SJCRH30 (cell line): Measurements from ENCODE around the gene ACAA2. TPM values are rescaled to one million over a fixed set of nuclear protein-coding genes. Genes with fewer than 3 reads are reported as not detected.

ENCODE experiments used
- DNase-seq, 2 experiments: peaks; one replicate each; pipeline ENCODE4 v3.0.0-alpha.2; 2015 to 2020
- H3K27ac ChIP-seq: fragments of 250-450 bp; sonication (Bioruptor Pico); 2 replicates; pipeline ENCODE4 v1.5.1; 2020; ENCODE audit warnings: mild to moderate bottlenecking, moderate library complexity
- H3K27me3 ChIP-seq: fragments of 250-450 bp; sonication (Bioruptor Pico); 2 replicates; pipeline ENCODE4 v1.5.1; 2020; ENCODE audit warnings: mild to moderate bottlenecking, moderate library complexity
- H3K36me3 ChIP-seq: fragments of 250-450 bp; sonication (Bioruptor Pico); 2 replicates; pipeline ENCODE4 v1.5.1; 2020; ENCODE audit warnings: mild to moderate bottlenecking, moderate library complexity
- H3K4me1 ChIP-seq: fragments of 250-450 bp; sonication (Bioruptor Pico); 2 replicates; pipeline ENCODE4 v1.5.1; 2020; ENCODE audit warnings: mild to moderate bottlenecking, moderate library complexity
- H3K4me3 ChIP-seq: fragments of 250-450 bp; sonication (Bioruptor Pico); 2 replicates; pipeline ENCODE4 v1.5.1; 2020; ENCODE audit warnings: mild to moderate bottlenecking, moderate library complexity
- H3K9me3 ChIP-seq: fragments of 250-450 bp; sonication (Bioruptor Pico); replicated peaks from 2 replicates; pipeline ENCODE4 v1.5.1; 2020; ENCODE audit warnings: mild to moderate bottlenecking, moderate library complexity
- total RNA-seq: library from RNA; depleted of rRNA; stranded (reverse); fragments of >200 nt; shearing (Covaris generic); gene quantifications from 2 replicates; pipeline ENCODE4 v1.2.3, GENCODE V29; 2014

ACAA2 gene
- total RNA-seq, 1 experiment from 2014 or later, result 133 TPM

DNA sequence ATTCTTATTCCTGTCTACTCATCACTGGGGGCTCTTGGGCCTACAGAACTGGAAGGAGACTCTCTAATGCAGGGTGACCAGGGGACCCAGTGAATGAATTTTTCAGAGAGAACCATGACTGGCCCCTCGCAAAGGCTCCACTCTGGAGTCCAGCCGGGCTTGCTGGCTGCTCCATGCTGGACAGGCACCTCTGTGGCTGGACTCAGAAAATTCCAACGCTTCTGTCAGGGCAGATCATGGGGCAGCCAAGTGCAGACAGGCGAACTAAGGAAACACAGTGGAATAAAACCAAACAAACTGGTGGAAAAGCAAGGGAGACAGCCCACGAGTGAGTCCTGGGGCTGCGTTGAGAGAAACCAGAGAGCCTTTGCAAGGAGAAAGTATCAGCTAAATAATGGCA is 57.2 kb downstream of the ACAA2 start:
- Histone ChIP-seq H3K27me3 (no peaks in the 10 kb centered on the region), H3K27ac (no peak overlapping the region), H3K9me3 (no peaks in the 10 kb centered on the region), H3K4me3 (no peak overlapping the region), H3K4me1 (no peaks in the 10 kb centered on the region), H3K36me3 (no peaks in the 10 kb centered on the region)
- DNase-seq, result no peak

DNA sequence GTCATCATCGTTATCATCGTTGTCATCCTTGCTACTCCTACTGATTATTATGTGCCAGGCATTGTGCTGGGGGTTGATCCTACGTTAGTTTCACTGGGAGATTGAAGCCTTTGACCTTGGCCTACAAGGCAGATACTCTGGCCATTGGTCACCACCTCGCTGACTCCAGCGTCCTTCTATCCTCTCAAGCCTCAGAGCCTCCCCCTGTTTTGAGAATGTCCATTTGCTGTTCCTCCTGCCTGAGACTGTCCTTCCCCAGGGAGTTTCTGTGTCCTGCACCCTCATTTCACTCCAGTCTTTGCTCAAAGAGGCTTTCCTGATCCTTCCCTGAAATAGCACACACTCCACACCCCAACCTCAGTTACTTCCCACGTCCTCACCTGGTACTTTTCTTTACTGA is 57.8 kb downstream of the ACAA2 start:
- Histone ChIP-seq H3K9me3 (no peaks in the 10 kb centered on the region), H3K4me3 (no peak overlapping the region), H3K4me1 (no peaks in the 10 kb centered on the region), H3K27ac (no peak overlapping the region), H3K27me3 (no peaks in the 10 kb centered on the region), H3K36me3 (no peaks in the 10 kb centered on the region)
- no peak for DNase-seq

DNA sequence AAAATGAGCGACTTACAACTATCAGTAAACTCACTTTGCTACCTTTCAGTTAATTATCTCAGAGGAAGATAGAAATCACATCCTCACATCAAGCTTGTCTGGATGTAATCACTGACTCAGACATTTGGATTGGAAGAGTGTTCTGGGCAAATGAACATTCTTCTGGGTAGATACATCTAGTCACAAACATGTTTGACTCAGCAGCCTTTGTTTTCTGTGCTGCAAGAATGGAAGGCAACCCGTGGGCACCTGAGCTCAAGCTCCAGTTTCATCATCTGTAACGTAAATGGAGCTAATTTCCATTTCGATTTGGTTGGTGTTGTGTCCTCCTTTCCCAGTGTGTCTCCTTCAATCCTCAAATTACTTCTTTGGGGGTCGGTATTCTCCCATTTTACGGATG is 58.5 kb downstream of the ACAA2 start:
- no peaks in the 10 kb centered on the region for H3K4me1 ChIP-seq
- DNase-seq, result no peak
- no peaks in the 10 kb centered on the region for H3K36me3 ChIP-seq
- no peak overlapping the region for H3K27ac ChIP-seq
- no peaks in the 10 kb centered on the region for H3K9me3 ChIP-seq
- H3K4me3 ChIP-seq, result no peak overlapping the region
- no peaks in the 10 kb centered on the region for H3K27me3 ChIP-seq

DNA sequence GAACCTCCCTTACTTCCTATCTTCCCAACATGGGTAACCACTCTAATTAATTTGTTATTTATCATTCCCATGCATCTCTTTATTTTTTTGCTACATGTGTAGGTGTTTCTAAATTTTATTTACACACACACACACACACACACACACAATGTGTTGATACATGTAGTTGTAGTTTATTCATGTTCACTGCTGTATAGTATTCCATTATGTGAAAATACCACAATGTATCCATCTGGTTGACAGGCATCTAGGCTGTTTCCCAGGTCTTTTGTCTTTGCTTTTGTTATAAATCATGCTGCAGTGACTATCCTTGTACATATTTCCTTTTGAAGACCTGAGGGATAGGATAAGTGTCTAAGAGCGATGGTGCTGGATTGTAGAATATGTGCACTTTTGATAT is 59.7 kb downstream of the ACAA2 start:
- H3K4me3 ChIP-seq, result no peak overlapping the region
- H3K36me3 ChIP-seq, result no peaks in the 10 kb centered on the region
- H3K27me3 ChIP-seq, result no peaks in the 10 kb centered on the region
- no peaks in the 10 kb centered on the region for H3K4me1 ChIP-seq
- no peak for DNase-seq
- H3K9me3 ChIP-seq, result no peaks in the 10 kb centered on the region
- H3K27ac ChIP-seq, result no peak overlapping the region

DNA sequence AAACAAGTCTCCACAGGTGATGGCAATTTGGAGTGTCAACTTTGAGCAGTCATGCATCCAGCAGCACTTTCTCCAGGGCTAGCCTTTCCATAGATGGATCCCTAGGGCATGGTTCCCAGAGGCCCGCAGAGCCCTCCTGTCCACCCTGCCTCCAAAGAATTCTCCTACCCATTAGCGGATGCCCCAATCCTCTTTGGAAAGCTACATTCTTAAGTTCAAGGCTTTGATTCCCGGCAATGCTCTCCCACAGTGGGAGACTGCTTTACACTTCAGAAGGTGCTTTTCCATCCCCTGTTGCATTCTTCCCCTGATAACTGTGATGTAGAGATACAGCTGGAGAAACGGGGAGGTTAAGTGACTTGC is 61.3 kb downstream of the ACAA2 start:
- no peak for DNase-seq
- Histone ChIP-seq H3K4me3 (no peak overlapping the region), H3K9me3 (no peaks in the 10 kb centered on the region), H3K4me1 (no peaks in the 10 kb centered on the region), H3K27ac (no peak overlapping the region), H3K36me3 (no peaks in the 10 kb centered on the region), H3K27me3 (no peaks in the 10 kb centered on the region)

DNA sequence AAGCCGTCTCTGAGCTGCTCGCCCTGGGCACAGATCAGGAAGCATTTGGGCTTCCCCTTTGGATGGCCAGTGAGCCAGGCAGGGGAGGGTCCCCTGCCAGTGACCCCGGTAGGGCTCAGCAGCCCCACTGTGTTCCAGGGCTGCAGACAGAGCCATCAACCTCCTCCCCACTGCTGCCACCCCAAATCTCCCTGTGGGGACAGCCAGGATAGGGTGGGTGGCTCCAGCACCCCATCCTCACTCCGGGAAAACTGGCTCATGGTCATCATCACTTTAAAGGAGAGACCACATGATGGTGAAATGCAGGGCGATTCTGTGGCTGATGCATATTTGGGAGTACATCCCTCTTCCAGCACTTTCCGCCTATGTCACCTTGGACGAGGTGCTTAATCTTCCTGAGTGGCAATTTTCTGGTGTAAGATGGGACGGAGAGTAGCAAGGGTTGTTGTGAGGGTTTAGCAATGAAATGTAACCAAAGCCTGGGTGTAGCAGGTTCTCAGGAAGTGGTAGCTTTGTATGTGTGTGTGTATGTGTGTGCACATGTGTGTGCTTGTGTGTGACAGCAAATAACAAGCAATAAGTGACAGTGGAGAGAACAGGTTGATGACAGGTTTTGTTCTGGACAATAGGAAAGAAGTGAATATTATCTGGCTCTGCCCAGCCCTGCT is 61.8 kb downstream of the ACAA2 start:
- Histone ChIP-seq H3K9me3 (no peaks in the 10 kb centered on the region), H3K27ac (no peak overlapping the region), H3K36me3 (no peaks in the 10 kb centered on the region), H3K4me1 (no peaks in the 10 kb centered on the region), H3K27me3 (no peaks in the 10 kb centered on the region), H3K4me3 (no peak overlapping the region)
- DNase-seq, result no peak

DNA sequence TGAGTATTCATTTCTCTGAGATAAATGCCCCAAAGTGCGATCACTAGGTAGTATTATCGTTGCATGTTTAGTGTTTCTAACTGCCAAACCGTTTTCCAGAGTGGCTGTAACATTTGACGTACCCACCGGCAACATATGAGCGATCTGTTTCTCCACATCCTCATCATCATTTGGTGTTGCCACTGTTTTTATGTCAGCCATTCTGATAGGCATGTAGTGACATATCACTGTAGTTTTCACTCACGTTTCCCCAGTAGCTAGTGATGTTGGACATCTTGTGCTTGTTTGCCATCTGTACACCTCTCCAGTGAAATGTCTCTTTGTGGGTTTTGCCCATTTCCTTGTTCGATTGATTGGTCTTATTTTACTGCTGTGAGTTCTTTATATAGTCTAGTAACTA is 63.8 kb downstream of the ACAA2 start:
- H3K27me3 ChIP-seq, result no peaks in the 10 kb centered on the region
- no peaks in the 10 kb centered on the region for H3K36me3 ChIP-seq
- no peak for DNase-seq
- H3K27ac ChIP-seq, result no peak overlapping the region
- H3K9me3 ChIP-seq, result no peaks in the 10 kb centered on the region
- H3K4me3 ChIP-seq, result no peak overlapping the region
- H3K4me1 ChIP-seq, result no peaks in the 10 kb centered on the region; the same call in 1 of the 2 replicates

DNA sequence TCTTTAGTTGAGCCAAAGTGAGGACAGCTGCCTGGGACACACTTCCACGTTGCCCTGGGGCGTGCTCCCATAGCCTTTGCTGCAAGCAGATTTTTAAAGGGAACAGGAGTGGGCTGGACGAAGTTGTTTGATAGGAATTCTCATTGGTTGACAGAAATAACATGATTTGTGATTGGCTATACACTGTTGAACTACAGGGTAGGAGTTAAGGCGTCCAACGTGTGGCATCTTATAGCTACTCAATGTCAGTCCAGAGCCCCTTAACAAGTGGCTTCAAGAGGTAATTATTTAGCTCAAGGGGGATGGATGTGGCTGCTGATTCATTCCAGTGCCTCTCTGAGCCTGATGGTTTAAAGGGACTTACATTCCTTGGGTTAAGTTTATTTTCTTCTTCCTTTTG is 65.5 kb downstream of the ACAA2 start:
- H3K4me3 ChIP-seq, result no peak overlapping the region
- DNase-seq, result peak; percentile 51 to 72
- H3K4me1 ChIP-seq, result no peaks in the 10 kb centered on the region; the same call in 1 of the 2 replicates
- H3K27ac ChIP-seq, result no peak overlapping the region
- H3K36me3 ChIP-seq, result no peaks in the 10 kb centered on the region
- H3K9me3 ChIP-seq, result no peaks in the 10 kb centered on the region
- H3K27me3 ChIP-seq, result no peaks in the 10 kb centered on the region

DNA sequence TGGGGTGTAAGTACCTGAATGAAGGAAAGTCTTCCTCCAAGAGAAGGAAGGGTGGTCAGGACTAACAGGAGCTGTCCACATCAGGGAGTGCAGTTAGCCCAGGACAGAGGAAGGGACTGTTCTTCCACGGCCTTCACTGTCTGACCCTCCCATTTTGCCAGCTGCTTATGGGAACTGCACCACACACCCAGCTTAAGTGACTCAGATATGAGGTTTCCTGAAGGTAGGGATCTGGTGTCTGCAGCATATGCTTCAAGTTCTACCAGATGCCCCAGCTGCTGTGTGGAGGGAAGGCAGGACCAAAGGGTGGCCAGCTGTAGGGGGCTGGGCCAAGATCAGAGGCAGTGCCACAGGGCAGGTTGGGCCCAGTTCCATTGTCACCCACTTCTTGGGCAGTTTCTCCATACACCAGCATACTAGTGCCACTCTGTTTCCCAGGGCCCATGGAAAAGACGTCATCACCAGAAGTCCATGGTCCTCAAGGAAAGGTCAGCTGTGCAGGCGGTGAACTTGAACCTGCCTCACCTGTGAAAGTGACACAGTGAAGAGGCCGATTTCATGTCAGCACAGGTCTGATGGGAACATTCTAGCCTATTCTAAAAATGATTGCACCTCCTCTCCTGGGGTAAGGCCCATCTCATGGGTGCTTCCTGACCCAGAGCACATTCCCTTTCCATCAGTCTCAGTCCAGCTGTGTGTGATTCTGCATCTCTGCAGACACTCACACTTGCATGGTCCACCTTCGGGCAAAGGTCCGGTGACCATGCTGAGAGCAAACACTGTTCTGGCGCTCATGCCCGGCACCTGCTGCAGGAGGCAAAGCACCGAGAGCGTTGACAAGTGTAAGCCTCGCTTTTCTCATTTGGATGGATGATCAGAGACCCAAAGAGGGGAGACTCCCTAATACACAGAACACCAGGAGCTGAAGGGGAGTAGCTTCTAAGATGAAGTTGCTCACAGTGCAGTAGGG is 68.0 kb downstream of the ACAA2 start:
- H3K9me3 ChIP-seq, result no peaks in the 10 kb centered on the region
- no peaks in the 10 kb centered on the region; the same call in 1 of the 2 replicates for H3K4me1 ChIP-seq
- H3K4me3 ChIP-seq, result no peak overlapping the region
- peak; percentile 20 to 44 for DNase-seq
- H3K27me3 ChIP-seq, result no peaks in the 10 kb centered on the region
- H3K36me3 ChIP-seq, result no peaks in the 10 kb centered on the region
- H3K27ac ChIP-seq, result no peak overlapping the region

DNA sequence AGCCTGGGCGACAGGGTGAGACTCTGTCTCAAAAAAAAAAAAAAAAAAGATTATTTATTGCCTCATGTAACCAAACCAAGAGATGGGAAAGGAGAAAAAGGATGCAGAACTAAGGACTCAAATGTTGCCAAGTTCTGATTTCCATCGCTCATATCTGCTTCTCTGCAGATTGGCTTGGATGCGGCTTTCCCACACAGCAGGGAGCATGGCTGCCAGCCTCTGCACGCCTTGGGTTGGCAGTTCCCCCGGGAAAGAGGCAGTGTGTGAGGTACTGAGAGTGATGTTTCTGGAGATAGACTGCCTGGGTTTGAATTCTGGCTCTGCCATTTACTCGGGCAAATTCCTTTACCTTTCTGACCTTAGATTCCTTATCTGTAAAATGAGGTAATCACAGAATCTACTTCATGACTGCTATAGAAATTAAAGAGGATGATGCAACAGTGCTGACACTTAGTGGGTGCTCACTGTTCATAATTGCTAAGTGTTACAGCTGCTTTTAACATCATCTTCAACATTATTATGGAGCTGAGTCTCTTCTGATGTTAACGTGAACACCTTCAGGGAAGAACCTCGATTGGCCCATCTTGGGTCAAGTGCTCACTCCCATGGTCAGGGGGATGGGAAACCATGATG is 68.8 kb downstream of the ACAA2 start:
- no peak overlapping the region for H3K4me3 ChIP-seq
- no peaks in the 10 kb centered on the region; the same call in 1 of the 2 replicates for H3K4me1 ChIP-seq

DNA sequence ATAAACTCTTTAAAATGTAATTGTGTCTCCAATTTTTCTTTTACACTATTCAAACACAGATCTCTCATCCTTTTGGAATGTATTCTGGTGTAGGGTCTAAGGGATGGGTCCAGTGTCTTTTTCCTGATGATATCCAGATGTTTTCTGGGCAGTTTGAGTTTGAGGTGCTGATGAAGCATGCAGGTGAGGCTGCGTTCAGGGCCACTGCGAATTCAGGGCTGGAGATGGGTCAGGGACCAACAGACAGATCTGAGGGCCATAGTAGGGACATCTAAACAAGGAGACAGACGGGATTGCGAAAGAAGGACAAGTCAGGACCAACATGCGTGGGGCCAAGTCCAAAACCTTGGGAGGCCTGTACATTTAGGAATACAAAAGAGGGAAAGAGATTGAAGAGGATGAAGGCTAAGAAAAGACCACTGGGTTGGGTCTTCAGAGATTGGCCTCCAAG is 70.2 kb downstream of the ACAA2 start:
- H3K27ac ChIP-seq, result no peak overlapping the region
- H3K27me3 ChIP-seq, result no peaks in the 10 kb centered on the region
- H3K9me3 ChIP-seq, result no peaks in the 10 kb centered on the region
- H3K4me3 ChIP-seq, result no peak overlapping the region
- no peaks in the 10 kb centered on the region for H3K36me3 ChIP-seq
- DNase-seq, result no peak
- H3K4me1 ChIP-seq, result no peaks in the 10 kb centered on the region; the same call in 1 of the 2 replicates

More for the DNA sequence above, 68.8 kb downstream of the ACAA2 start:
- no peak overlapping the region for H3K27ac ChIP-seq
- no peaks in the 10 kb centered on the region for H3K9me3 ChIP-seq
- no peaks in the 10 kb centered on the region for H3K36me3 ChIP-seq
- no peak for DNase-seq
- H3K27me3 ChIP-seq, result no peaks in the 10 kb centered on the region

DNA sequence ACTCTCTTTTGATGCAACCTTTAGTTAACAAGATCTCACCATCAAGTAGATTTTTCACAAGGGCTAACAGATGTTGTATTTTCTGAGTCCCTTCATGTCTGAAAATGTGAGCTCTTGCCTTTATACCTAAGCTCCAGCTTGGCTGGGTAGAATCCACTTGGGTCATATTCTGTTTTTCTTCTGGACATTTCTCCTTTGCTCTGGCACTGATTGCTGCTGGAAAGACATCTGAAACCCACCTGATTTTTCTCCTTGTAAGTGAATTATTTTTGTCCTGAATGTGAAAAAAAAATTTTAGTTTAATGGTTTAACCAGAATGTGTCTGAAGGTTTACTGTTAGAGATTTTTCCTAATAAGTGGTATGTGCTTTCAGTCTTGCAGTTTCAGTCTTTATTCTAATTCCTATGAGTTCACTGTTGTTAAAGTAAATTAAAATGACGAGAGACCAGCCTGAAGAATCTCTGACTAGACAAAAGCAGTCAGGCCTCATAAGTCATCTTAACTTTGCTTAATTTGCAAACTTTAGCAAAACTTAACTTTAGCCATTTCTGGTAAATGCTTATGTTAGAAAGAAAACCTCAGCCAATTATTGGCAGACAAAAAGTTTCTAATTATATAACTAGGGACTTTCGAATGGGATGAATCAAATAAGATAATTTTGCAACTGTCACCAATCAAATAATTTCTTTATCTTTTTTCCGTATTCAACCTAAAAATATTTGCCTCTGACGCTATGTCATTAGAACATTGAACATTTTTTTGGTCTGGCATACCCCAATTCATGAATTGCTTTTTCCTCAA is 70.8 kb downstream of the ACAA2 start:
- no peak for DNase-seq
- Histone ChIP-seq H3K36me3 (no peaks in the 10 kb centered on the region), H3K4me3 (no peak overlapping the region), H3K27ac (no peak overlapping the region), H3K27me3 (no peaks in the 10 kb centered on the region), H3K4me1 (no peaks in the 10 kb centered on the region; the same call in 1 of the 2 replicates), H3K9me3 (no peaks in the 10 kb centered on the region)

DNA sequence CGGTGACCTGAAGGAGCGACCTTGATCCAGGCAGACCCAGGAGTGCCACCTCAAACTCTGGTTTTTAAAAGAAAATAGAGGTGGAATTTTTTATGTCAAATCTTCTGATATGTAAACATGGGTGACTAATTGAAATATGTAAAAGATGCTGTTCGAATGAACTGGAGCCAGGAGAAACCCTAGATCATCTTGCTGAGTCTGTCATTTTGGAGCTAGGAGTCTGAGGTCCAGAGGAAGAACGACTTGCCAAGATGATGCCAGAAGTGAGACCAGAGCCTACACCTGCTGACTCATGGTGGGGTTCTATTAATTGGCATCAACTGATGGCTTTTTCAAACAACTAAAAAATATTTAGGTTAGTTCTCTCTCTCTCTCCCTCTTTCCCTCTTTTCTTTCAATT is 74.1 kb downstream of the ACAA2 start:
- Histone ChIP-seq H3K4me1 (no peaks in the 10 kb centered on the region), H3K9me3 (no peaks in the 10 kb centered on the region), H3K27me3 (no peaks in the 10 kb centered on the region), H3K4me3 (no peak overlapping the region), H3K27ac (no peak overlapping the region), H3K36me3 (no peaks in the 10 kb centered on the region)
- DNase-seq, result no peak

DNA sequence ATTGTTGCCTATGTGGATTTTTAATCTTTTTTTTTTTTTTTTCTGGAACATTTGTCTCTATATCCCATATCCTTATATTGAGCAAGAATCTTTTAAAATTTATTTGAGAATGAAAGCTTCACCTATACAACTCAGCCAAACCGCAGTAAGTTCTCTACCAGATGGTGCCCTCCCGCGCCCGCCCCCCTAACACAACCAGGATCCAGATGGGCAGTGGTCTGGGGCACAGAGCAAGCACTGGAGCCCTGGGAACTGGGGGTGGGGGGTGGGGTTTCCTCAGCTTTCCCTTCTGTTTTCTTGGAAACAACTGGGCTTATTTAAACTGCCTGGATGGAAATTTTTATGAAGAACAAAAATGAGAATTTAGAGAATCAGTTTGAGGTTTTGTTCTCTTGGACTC is 74.6 kb downstream of the ACAA2 start:
- Histone ChIP-seq H3K27me3 (no peaks in the 10 kb centered on the region), H3K36me3 (no peaks in the 10 kb centered on the region), H3K4me3 (no peak overlapping the region), H3K9me3 (no peaks in the 10 kb centered on the region), H3K4me1 (no peaks in the 10 kb centered on the region), H3K27ac (no peak overlapping the region)
- no peak for DNase-seq
